H1 (cell line): ENCODE measurements around the gene SMOC2. TPM values are rescaled to one million over a fixed set of nuclear protein-coding genes. Genes with fewer than 3 reads are reported as not detected.

Source experiments
- CTCF ChIA-PET: fragments of 300-600 bp; sonication (Branson Sonifier 250); formaldehyde crosslinking; loops from one replicate; lab custom pipeline; 2021; ENCODE audit not compliant: partially characterized antibody; lab: Charles Lee
- POLR2A ChIA-PET: fragments of 300-600 bp; sonication (Branson Sonifier 250); formaldehyde crosslinking; loops from one replicate; lab custom pipeline; 2021; ENCODE audit warnings: inconsistent platforms; ENCODE audit not compliant: partially characterized antibody; lab: Charles Lee
- DNase-seq, 2 experiments: peaks; one replicate each; pipeline versions ENCODE4 v3.0.0 to v3.0.0-alpha.2; 2010 to 2022; ENCODE audit warnings: low spot score in 2 of 2, low read depth in 1 of 2, mixed read lengths in 1 of 2
- FAIRE-seq: peaks from 2 replicates; lab custom pipeline; 2011; peaks lifted over from hg19 to GRCh38; lab: Jason Lieb, UNC
- H2AFZ ChIP-seq: 2 replicates; pipeline ENCODE4 v1.8.1; 2012; ENCODE audit warnings: low read length, inconsistent platforms
- H2AK5ac ChIP-seq: 2 replicates; pipeline ENCODE4 v1.6.1; 2013; ENCODE audit warnings: low read depth, low read length
- H2BK120ac ChIP-seq: replicated peaks from 2 replicates; pipeline ENCODE3; 2013; ENCODE audit warnings: low read depth, low read length, inconsistent platforms
- H2BK12ac ChIP-seq: 2 replicates; pipeline ENCODE4 v1.6.1; 2013; ENCODE audit warnings: low read depth, low read length
- H2BK15ac ChIP-seq: 2 replicates; pipeline ENCODE4 v1.6.1; 2013; ENCODE audit warnings: low read length
- H2BK20ac ChIP-seq: 2 replicates; pipeline ENCODE4 v1.6.1; 2013; ENCODE audit warnings: low read length
- H2BK5ac ChIP-seq: 2 replicates; pipeline ENCODE4 v1.6.1; 2013; ENCODE audit warnings: low read depth, low read length
- H3K14ac ChIP-seq: 2 replicates; pipeline ENCODE4 v1.6.1; 2013; ENCODE audit warnings: inconsistent platforms; ENCODE audit not compliant: insufficient read length
- H3K18ac ChIP-seq: 2 replicates; pipeline ENCODE4 v1.6.1; 2013; ENCODE audit warnings: low read length; ENCODE audit errors: extremely low read depth
- H3K23ac ChIP-seq: 2 replicates; pipeline ENCODE4 v1.6.1; 2013; ENCODE audit warnings: inconsistent platforms; ENCODE audit not compliant: insufficient read length
- H3K23me2 ChIP-seq: 2 replicates; pipeline ENCODE4 v1.6.1; 2013; ENCODE audit warnings: low read depth, low read length
- H3K27ac ChIP-seq: 2 replicates; pipeline ENCODE4 v1.6.1; 2011; ENCODE audit warnings: low read depth, low read length, inconsistent platforms
- H3K27me3 ChIP-seq, 4 experiments: replicated peaks in 1 of 4; 1 replicate in 1 of 4; 2 replicates in 3 of 4; pipeline versions ENCODE4 v1.6.1 to v1.8.1; 2011 to 2013; ENCODE audit warnings: low read length in 3 of 4, mild to moderate bottlenecking in 3 of 4, inconsistent platforms in 2 of 4, mixed read lengths in 2 of 4, moderate library complexity in 1 of 4; ENCODE audit not compliant: control insufficient read depth in 3 of 4, insufficient read depth in 3 of 4; ENCODE audit errors: extremely low read depth in 1 of 4
- H3K36me3 ChIP-seq, 4 experiments: 2 replicates each; pipeline versions ENCODE4 v1.6.1 to v1.8.1; 2011 to 2013; ENCODE audit warnings: mild to moderate bottlenecking in 4 of 4, low read length in 3 of 4, moderate library complexity in 2 of 4, control low read depth in 1 of 4, inconsistent platforms in 1 of 4; ENCODE audit not compliant: insufficient read depth in 4 of 4, control insufficient read depth in 2 of 4
- H3K4ac ChIP-seq: replicated peaks from 2 replicates; pipeline ENCODE3; 2013; ENCODE audit warnings: low read length, low read depth, mixed read lengths, inconsistent platforms; ENCODE audit not compliant: insufficient read length
- H3K4me1 ChIP-seq, 4 experiments: replicated peaks in 1 of 4; 1 replicate in 1 of 4; 2 replicates in 3 of 4; pipeline versions ENCODE4 v1.6.1 to v1.8.1; 2011 to 2013; ENCODE audit warnings: low read length in 3 of 4, inconsistent platforms in 2 of 4, mixed read lengths in 1 of 4; ENCODE audit not compliant: insufficient read depth in 4 of 4, control insufficient read depth in 3 of 4
- H3K4me2 ChIP-seq, 2 experiments: 2 replicates each; pipeline versions ENCODE4 v1.6.1 to v1.8.1; 2011 to 2013; ENCODE audit warnings: low read depth in 2 of 2, low read length in 2 of 2, control low read depth in 1 of 2, inconsistent platforms in 1 of 2, mild to moderate bottlenecking in 1 of 2; ENCODE audit not compliant: insufficient read depth in 1 of 2
- H3K4me3 ChIP-seq, 4 experiments: fragments of 200-600, 300-600 bp in 1 of 4; sonication (generic), shearing (Covaris generic), sonication (Bioruptor Twin) in 1 of 4; 2 replicates each; pipeline versions ENCODE4 v1.5.1 to v1.8.1; 2011 to 2016; ENCODE audit warnings: low read length in 4 of 4, low read depth in 3 of 4, control low read depth in 2 of 4, inconsistent platforms in 2 of 4, mild to moderate bottlenecking in 2 of 4, mixed read lengths in 1 of 4, moderate library complexity in 1 of 4; ENCODE audit not compliant: insufficient read depth in 2 of 4; ENCODE audit errors: extremely low read depth in 1 of 4
- H3K56ac ChIP-seq: replicated peaks from 2 replicates; pipeline ENCODE3; 2013; ENCODE audit warnings: low read depth, mild to moderate bottlenecking, mixed read lengths, low read length, inconsistent platforms; ENCODE audit not compliant: insufficient read length
- H3K79me1 ChIP-seq: 2 replicates; pipeline ENCODE4 v1.6.1; 2013; ENCODE audit warnings: low read depth, low read length, control low read depth
- H3K79me2 ChIP-seq, 2 experiments: 2 replicates each; pipeline versions ENCODE4 v1.6.1 to v1.8.1; 2012 to 2013; ENCODE audit warnings: low read length in 2 of 2, mild to moderate bottlenecking in 2 of 2, inconsistent platforms in 1 of 2; ENCODE audit not compliant: insufficient read depth in 2 of 2, control insufficient read depth in 1 of 2
- H3K9ac ChIP-seq, 4 experiments: replicated peaks in 1 of 4; 1 replicate in 1 of 4; 2 replicates in 3 of 4; pipeline versions ENCODE4 v1.6.1 to v1.8.1; 2011 to 2013; ENCODE audit warnings: low read depth in 3 of 4, low read length in 3 of 4, control low read depth in 2 of 4, mild to moderate bottlenecking in 2 of 4, moderate library complexity in 2 of 4, inconsistent platforms in 1 of 4; ENCODE audit errors: extremely low read depth in 1 of 4
- H3K9me3 ChIP-seq, 2 experiments: 2 replicates each; pipeline versions ENCODE4 v1.6.1 to v1.8.1; 2012 to 2013; ENCODE audit warnings: mild to moderate bottlenecking in 2 of 2, moderate library complexity in 2 of 2, control low read depth in 1 of 2, inconsistent platforms in 1 of 2, low read depth in 1 of 2, low read length in 1 of 2, mixed read lengths in 1 of 2; ENCODE audit not compliant: insufficient read depth in 2 of 2
- H4K20me1 ChIP-seq, 2 experiments: replicated peaks in 1 of 2; 2 replicates each; pipeline versions ENCODE3 to v1.8.1; 2011 to 2013; ENCODE audit warnings: inconsistent platforms in 2 of 2, low read length in 2 of 2, mild to moderate bottlenecking in 1 of 2; ENCODE audit not compliant: insufficient read depth in 2 of 2, control insufficient read depth in 1 of 2
- H4K5ac ChIP-seq: 2 replicates; pipeline ENCODE4 v1.6.1; 2013; ENCODE audit warnings: low read length, low read depth, mixed read lengths, inconsistent platforms; ENCODE audit not compliant: insufficient read length
- H4K8ac ChIP-seq: 2 replicates; pipeline ENCODE4 v1.8.0; 2013; ENCODE audit warnings: mild to moderate bottlenecking, moderate library complexity, low read length, inconsistent platforms; ENCODE audit not compliant: insufficient read depth; ENCODE audit errors: extremely low read depth
- H4K91ac ChIP-seq: replicated peaks from 2 replicates; pipeline ENCODE3; 2013; ENCODE audit warnings: low read length, mixed read lengths, inconsistent platforms; ENCODE audit not compliant: insufficient read length
- CTCF ChIP-seq, 3 experiments: IDR thresholded peaks; 1 replicate in 2 of 3; 2 replicates in 1 of 3; pipeline versions ENCODE4 v1.5.1 to v1.6.1; 2011; ENCODE audit warnings: low read length in 3 of 3, mild to moderate bottlenecking in 3 of 3, inconsistent platforms in 2 of 3, low read depth in 1 of 3, moderate library complexity in 1 of 3; ENCODE audit not compliant: insufficient read depth in 1 of 3; ENCODE audit errors: control extremely low read depth in 1 of 3
- E2F6 ChIP-seq: IDR thresholded peaks from 2 replicates; pipeline ENCODE4 v1.6.1; 2012; ENCODE audit warnings: inconsistent platforms
- EGR1 ChIP-seq: IDR thresholded peaks from 2 replicates; pipeline ENCODE4 v1.6.1; 2011; ENCODE audit warnings: low read depth, low read length, borderline replicate concordance
- HDAC2 ChIP-seq, 2 experiments: fragments of 300-600 bp in 1 of 2; sonication (generic) in 1 of 2; IDR thresholded peaks; 2 replicates each; pipeline ENCODE4 v1.6.1; 2011 to 2012; ENCODE audit warnings: low read depth in 2 of 2, low read length in 2 of 2, mild to moderate bottlenecking in 2 of 2, moderate library complexity in 2 of 2, borderline replicate concordance in 1 of 2, inconsistent platforms in 1 of 2
- JUN ChIP-seq: IDR thresholded peaks from 2 replicates; pipeline ENCODE4 v1.6.1; 2011; ENCODE audit warnings: low read depth, mild to moderate bottlenecking, improper control_type of control experiment, low read length
- KDM4A ChIP-seq: IDR thresholded peaks from one replicate; pipeline ENCODE4 v1.7.1; 2012; ENCODE audit warnings: low read depth, mild to moderate bottlenecking, moderate library complexity, low read length, inconsistent platforms; ENCODE audit not compliant: severe bottlenecking
- MAX ChIP-seq: IDR thresholded peaks from 2 replicates; pipeline ENCODE4 v1.6.1; 2012; ENCODE audit warnings: inconsistent platforms
- SP2 ChIP-seq: IDR thresholded peaks from 2 replicates; pipeline ENCODE4 v1.6.1; 2012; ENCODE audit warnings: mild to moderate bottlenecking, low read length, inconsistent platforms
- WGBS, 2 experiments: shearing (Covaris generic) in 1 of 2; methylation state at CpG; one replicate each; pipeline versions ENCODE4 v1.1.6 to v1.1.7; 2013 to 2015; ENCODE audit warnings: low lambda C conversion rate in 2 of 2, mixed read lengths in 2 of 2, inconsistent platforms in 1 of 2, low coverage in 1 of 2, missing lambda C conversion rate in 1 of 2; ENCODE audit not compliant: insufficient replicate concordance in 2 of 2, insufficient coverage in 1 of 2, insufficient read length in 1 of 2; ENCODE audit errors: extremely low coverage in 1 of 2, missing lambda C conversion rate in 1 of 2; 5-methylcytosine and 5-hydroxymethylcytosine counted together
- polyA plus RNA-seq, 7 experiments: library from polyadenylated mRNA; depleted of rRNA in 3 of 7; stranded (reverse) in 5 of 7; unstranded in 2 of 7; fragments of >200 nt in 5 of 7; fragments of 200-250 nt in 2 of 7; gene quantifications; 1 replicate in 5 of 7; 2 replicates in 1 of 7; 4 replicates in 1 of 7; pipeline versions ENCODE4 v1.2.1 to v1.2.3, GENCODE V29; 2011 to 2013; ENCODE audit warnings: missing spikeins in 2 of 7, mixed read lengths in 2 of 7
- total RNA-seq: library from RNA; stranded (reverse); fragmentation: NEBNext Ultra II Directional; extraction: Animal tissue kit (Norgen Biotek cat#: 25700); gene quantifications from 2 replicates; pipeline ENCODE4 v1.2.1, GENCODE V29; 2021

The SMOC2 gene
- total and polyA plus RNA-seq, 2 of the 8 experiments (the other 6 are each of a cell fraction or from before 2014, with no cell fraction given) = 7.7 to 8.5 TPM

- Histone ChIP-seq H4K91ac (no peak overlapping the region), H3K79me2 (no peaks in the 10 kb centered on the region), H3K27me3 (no peaks in the 10 kb centered on the region), H3K79me1 (no peaks in the 10 kb centered on the region), H2AK5ac (no peak overlapping the region), H2BK5ac (no peak overlapping the region), H3K27ac (no peak overlapping the region), H3K36me3 (no peaks in the 10 kb centered on the region), H3K56ac (no peak overlapping the region), H2AFZ (no peak overlapping the region), H2BK15ac (no peak overlapping the region), H3K4me1 (no peaks in the 10 kb centered on the region), H3K4ac (no peak overlapping the region), H3K9ac (no peak overlapping the region), H3K23ac (no peak overlapping the region), H4K5ac (no peak overlapping the region), H3K18ac (no peak overlapping the region), H3K4me3 (no peak overlapping the region), H3K4me2 (no peak overlapping the region), H4K20me1 (peaks cover 0 to 5% of the 10 kb centered on the region in 2 experiments), H2BK20ac (no peak overlapping the region), H2BK120ac (no peak overlapping the region), H2BK12ac (no peak overlapping the region), H3K14ac (no peak overlapping the region), H3K9me3 (no peaks in the 10 kb centered on the region), H4K8ac (no peak overlapping the region), H3K23me2 (0 out of 2 replicates have a peak, but pooled peaks cover 2% of the 10 kb centered on the region)
- FAIRE-seq (no peak), DNase-seq (no peak)
- CTCF ChIA-PET = interaction anchor here (0.7 to 1.4 kb wide), 4 partner anchors 11 to 156 kb away, joined by 3 read pairs; no protein-coding TSS in a partner anchor
- 88% methylated on average over 33 of the region's 33 CpGs; no CpG with 5 or more reads in 1 of the 2 experiments for WGBS, 2 experiments
- POLR2A ChIA-PET = interaction anchor here (0.6 to 0.7 kb wide), 2 partner anchors 29 to 119 kb away, joined by 3 read pairs; no protein-coding TSS in a partner anchor
- no peak for TF ChIP-seq HDAC2 (IDR thresholded peaks at IDR 0.05; ENCODE audit: borderline replicate concordance in 1 of 2, low read depth in 2 of 2, low read length in 2 of 2)
- no peak for TF ChIP-seq JUN
- no peak for TF ChIP-seq EGR1
- no peak for TF ChIP-seq SP2
- TF ChIP-seq CTCF (IDR thresholded peaks at IDR 0.05; ENCODE audit: control extremely low read depth in 1 of 3, insufficient read depth in 1 of 3, low read depth in 1 of 3, low read length in 3 of 3) = no peak
- TF ChIP-seq KDM4A = no peak
- TF ChIP-seq MAX = no peak
- TF ChIP-seq E2F6 = no peak
Observed at GRCh38 chr6:168554898-168555617, 114.1 kb downstream of the SMOC2 start.
